ENCODE results near the gene WBP1L. TPM values are rescaled to one million over a fixed set of nuclear protein-coding genes. Genes with fewer than 3 reads are reported as not detected.

Gene WBP1L
- total and polyA plus RNA-seq, 2 of the 13 experiments (the other 11 are each of a cell fraction or from before 2014, with no cell fraction given): 8.3 to 12.3 TPM

GRCh38 chr10:102743588-102744373 is at the start of gene WBP1L (continued):
- TF ChIP-seq ZNF253 (CRISPR knock-in tag; IDR thresholded peaks at IDR 0.05; ENCODE audit: borderline replicate concordance) (no peak), ZZZ3 (CRISPR knock-in tag; IDR thresholded peaks at IDR 0.05; ENCODE audit: borderline replicate concordance) (no peak), NFE2L2 (IDR thresholded peaks at IDR 0.05; ENCODE audit: low read length) (no peak), MTF1 (CRISPR knock-in tag; IDR thresholded peaks at IDR 0.05) (no peak), PAXIP1 (CRISPR knock-in tag; conservative IDR thresholded peaks at IDR 0.05) (peak; percentile 41), MXI1 (IDR thresholded peaks at IDR 0.05; ENCODE audit: borderline replicate concordance, low read depth, low read length) (peak; percentile 83; the same call in 1 of the 3 replicates), HDAC2 (CRISPR knock-in tag; IDR thresholded peaks at IDR 0.05) (0 out of 2 replicates have a peak, but pooled peaks have one; percentile 32), ZSCAN9 (CRISPR knock-in tag; IDR thresholded peaks at IDR 0.05; ENCODE audit: borderline replicate concordance) (0 out of 2 replicates have a peak, but pooled peaks have one; percentile 43), ZNF652 (CRISPR knock-in tag; IDR thresholded peaks at IDR 0.05; ENCODE audit: borderline replicate concordance, low read depth) (no peak), ZNF644 (CRISPR knock-in tag; IDR thresholded peaks at IDR 0.05; ENCODE audit: low read depth) (peak; percentile 72; the same call in 1 of the 2 replicates), SRSF4 (IDR thresholded peaks at IDR 0.05; ENCODE audit: low read depth, low read length, poor library complexity, severe bottlenecking) (no peak), ZNF121 (CRISPR knock-in tag; IDR thresholded peaks at IDR 0.05) (no peak), ATF7 (IDR thresholded peaks at IDR 0.05) (no peak), ATF7 (CRISPR knock-in tag; IDR thresholded peaks at IDR 0.05) (no peak), ZBTB7B (CRISPR knock-in tag; IDR thresholded peaks at IDR 0.05) (no peak), TBX3 (IDR thresholded peaks at IDR 0.05; ENCODE audit: borderline replicate concordance) (no peak)
- TF ChIP-seq, protein P1, sequence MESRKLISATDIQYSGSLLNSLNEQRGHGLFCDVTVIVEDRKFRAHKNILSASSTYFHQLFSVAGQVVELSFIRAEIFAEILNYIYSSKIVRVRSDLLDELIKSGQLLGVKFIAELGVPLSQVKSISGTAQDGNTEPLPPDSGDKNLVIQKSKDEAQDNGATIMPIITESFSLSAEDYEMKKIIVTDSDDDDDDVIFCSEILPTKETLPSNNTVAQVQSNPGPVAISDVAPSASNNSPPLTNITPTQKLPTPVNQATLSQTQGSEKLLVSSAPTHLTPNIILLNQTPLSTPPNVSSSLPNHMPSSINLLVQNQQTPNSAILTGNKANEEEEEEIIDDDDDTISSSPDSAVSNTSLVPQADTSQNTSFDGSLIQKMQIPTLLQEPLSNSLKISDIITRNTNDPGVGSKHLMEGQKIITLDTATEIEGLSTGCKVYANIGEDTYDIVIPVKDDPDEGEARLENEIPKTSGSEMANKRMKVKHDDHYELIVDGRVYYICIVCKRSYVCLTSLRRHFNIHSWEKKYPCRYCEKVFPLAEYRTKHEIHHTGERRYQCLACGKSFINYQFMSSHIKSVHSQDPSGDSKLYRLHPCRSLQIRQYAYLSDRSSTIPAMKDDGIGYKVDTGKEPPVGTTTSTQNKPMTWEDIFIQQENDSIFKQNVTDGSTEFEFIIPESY (CRISPR knock-in tag; IDR thresholded peaks at IDR 0.05): no peak
- TF ChIP-seq, protein P2, sequence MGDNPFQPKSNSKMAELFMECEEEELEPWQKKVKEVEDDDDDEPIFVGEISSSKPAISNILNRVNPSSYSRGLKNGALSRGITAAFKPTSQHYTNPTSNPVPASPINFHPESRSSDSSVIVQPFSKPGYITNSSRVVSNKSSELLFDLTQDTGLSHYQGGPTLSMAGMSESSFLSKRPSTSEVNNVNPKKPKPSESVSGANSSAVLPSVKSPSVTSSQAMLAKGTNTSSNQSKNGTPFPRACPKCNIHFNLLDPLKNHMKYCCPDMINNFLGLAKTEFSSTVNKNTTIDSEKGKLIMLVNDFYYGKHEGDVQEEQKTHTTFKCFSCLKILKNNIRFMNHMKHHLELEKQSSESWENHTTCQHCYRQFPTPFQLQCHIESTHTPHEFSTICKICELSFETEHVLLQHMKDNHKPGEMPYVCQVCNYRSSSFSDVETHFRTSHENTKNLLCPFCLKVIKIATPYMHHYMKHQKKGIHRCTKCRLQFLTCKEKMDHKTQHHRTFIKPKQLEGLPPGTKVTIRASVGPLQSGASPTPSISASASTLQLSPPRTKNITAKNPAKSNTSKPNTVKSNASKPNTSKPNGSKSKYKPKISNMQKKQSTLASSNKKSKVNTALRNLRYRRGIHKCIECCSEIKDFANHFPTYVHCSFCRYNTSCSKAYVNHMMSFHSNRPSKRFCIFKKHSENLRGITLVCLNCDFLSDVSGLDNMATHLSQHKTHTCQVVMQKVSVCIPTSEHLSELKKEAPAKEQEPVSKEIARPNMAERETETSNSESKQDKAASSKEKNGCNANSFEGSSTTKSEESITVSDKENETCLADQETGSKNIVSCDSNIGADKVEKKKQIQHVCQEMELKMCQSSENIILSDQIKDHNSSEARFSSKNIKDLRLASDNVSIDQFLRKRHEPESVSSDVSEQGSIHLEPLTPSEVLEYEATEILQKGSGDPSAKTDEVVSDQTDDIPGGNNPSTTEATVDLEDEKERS (CRISPR knock-in tag; IDR thresholded peaks at IDR 0.05): peak; percentile 79; the same call in 1 of the 2 replicates
- TF ChIP-seq, protein P3, sequence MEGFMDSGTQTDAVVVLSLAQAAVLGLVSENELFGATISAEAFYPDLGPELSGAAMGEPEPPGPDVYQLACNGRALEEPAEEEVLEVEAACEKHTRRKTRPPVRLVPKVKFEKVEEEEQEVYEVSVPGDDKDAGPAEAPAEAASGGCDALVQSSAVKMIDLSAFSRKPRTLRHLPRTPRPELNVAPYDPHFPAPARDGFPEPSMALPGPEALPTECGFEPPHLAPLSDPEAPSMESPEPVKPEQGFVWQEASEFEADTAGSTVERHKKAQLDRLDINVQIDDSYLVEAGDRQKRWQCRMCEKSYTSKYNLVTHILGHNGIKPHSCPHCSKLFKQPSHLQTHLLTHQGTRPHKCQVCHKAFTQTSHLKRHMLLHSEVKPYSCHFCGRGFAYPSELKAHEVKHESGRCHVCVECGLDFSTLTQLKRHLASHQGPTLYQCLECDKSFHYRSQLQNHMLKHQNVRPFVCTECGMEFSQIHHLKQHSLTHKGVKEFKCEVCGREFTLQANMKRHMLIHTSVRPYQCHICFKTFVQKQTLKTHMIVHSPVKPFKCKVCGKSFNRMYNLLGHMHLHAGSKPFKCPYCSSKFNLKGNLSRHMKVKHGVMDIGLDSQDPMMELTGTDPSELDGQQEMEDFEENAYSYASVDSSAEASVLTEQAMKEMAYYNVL (CRISPR knock-in tag; IDR thresholded peaks at IDR 0.05; ENCODE audit: borderline replicate concordance): peak; percentile 99
